C1 segment of cervical spinal cord (tissue), 14 donors: ENCODE measurements around the gene CMTR1.
"Not testable (repeated sequence)": the region's sequence is repeated elsewhere in the genome, so short reads cannot be mapped to it uniquely, and the experiment has no call there.

Experiments used
- DNase-seq, 14 donors: peaks; one replicate each; lab custom pipeline; 2025; lab: John Stamatoyannopoulos, UW

The CMTR1 gene

GRCh38 chr6:37432916-37433656 is at the start of gene CMTR1:
CMTR1 (plus strand) TSS chr6:37433221; CDS start chr6:37435630, 2,409 bp downstream.
- DNase-seq = peak; percentile 44 to 95 (median 87)

- no peak for DNase-seq
Observed at GRCh38 chr6:37388578-37388977, 44.4 kb upstream of the CMTR1 start.

GRCh38 chr6:37389857-37390256 is 43.2 kb upstream of the CMTR1 start:
- DNase-seq = no peak

- no peak for DNase-seq
Observed at GRCh38 chr6:37391120-37391519, 41.9 kb upstream of the CMTR1 start.

- DNase-seq = no peak
Observed at GRCh38 chr6:37392821-37393220, 40.2 kb upstream of the CMTR1 start.

GRCh38 chr6:37393381-37393929 is 39.6 kb upstream of the CMTR1 start:
- no peak for DNase-seq

- DNase-seq = no peak
Observed at GRCh38 chr6:37396571-37397180, 36.3 kb upstream of the CMTR1 start.

- no peak for DNase-seq
Observed at GRCh38 chr6:37399131-37399530, 33.9 kb upstream of the CMTR1 start.

- DNase-seq = no peak
Observed at GRCh38 chr6:37399795-37400490, 33.1 kb upstream of the CMTR1 start.

- not testable (repeated sequence) for DNase-seq
Observed at GRCh38 chr6:37401658-37402057, 31.4 kb upstream of the CMTR1 start.

- DNase-seq = no peak
Observed at GRCh38 chr6:37406726-37407341, 26.2 kb upstream of the CMTR1 start.

- no peak for DNase-seq
Observed at GRCh38 chr6:37407948-37408347, 25.1 kb upstream of the CMTR1 start.

GRCh38 chr6:37409501-37409900 is 23.5 kb upstream of the CMTR1 start:
- no peak for DNase-seq

GRCh38 chr6:37417393-37417792 is 15.6 kb upstream of the CMTR1 start:
- no peak for DNase-seq

GRCh38 chr6:37418722-37419121 is 14.3 kb upstream of the CMTR1 start:
- DNase-seq = no peak

- DNase-seq = no peak
Observed at GRCh38 chr6:37426058-37426944, 6.7 kb upstream of the CMTR1 start.

GRCh38 chr6:37426945-37427510 is 6.0 kb upstream of the CMTR1 start:
- DNase-seq = no peak

- DNase-seq = no peak
Observed at GRCh38 chr6:37429352-37429750, 3.7 kb upstream of the CMTR1 start.

GRCh38 chr6:37432590-37432915 is 468 bp upstream of the CMTR1 start:
- peak in 2 of 14 donors; percentile 38 to 72 for DNase-seq

GRCh38 chr6:37433657-37434271 is 743 bp downstream of the CMTR1 start:
- peak in 5 of 14 donors; percentile 28 to 68 (median 56) for DNase-seq
